ENCODE results near the gene NCS1.

NCS1 gene

DNA sequence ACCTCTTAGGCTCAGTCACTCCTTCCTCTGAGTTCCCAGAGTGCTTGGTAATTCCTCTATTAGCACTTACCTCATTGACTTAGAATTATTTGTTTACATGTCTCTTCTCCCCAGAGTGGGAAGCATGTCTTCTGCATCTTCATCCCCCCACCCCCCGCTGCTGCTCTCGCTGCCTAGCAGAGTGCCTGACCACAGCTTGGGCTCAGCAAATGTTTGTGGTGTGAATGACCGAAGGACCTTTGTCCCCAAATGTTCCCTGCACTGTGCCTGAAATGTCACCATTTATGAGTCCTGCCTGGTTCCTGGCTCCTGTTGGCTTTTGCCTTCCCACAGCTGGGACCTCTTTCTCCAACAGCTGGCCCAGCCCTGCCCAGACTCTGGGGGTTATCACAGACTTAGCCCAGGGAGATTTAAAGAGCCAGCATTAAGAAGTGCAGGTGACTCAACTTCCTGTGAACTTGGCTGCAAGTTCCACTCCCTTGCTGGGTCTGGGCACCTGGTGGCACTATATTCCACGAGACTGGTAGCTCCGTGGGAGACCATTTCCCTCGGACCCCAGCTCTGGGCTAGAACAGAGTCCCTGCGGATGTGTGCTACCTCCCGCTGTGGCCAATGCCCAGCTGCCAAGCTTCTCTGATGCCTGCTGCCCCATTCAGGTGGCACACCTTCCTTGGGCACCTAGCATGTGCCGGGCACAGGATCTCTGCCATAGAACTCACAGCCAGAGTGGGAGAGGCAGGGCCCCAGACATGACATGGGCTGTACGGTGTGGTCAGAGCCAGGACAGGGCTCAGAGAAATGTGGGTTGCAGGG lies 91.6 kb downstream of the NCS1 start:
- 70 to 76% methylated on average over 8 to 9 of the region's 10 CpGs for WGBS, 2 experiments (ENCODE audit: insufficient coverage in 2 of 2)
- no peaks in the 10 kb centered on the region for H3K36me3 ChIP-seq (ENCODE audit: control insufficient read depth, insufficient read depth, low read length)
- no peak overlapping the region for H3K4me3 ChIP-seq (ENCODE audit: extremely low read depth, insufficient read depth, low read length, poor library complexity, severe bottlenecking)
- no peaks in the 10 kb centered on the region for H3K9me3 ChIP-seq (ENCODE audit: control insufficient read depth, low read length)
- H3K4me1 ChIP-seq (ENCODE audit: control insufficient read depth, insufficient read depth, low read length, poor library complexity, severe bottlenecking): peaks cover 17% of the 10 kb centered on the region
- no peak overlapping the region for H3K27ac ChIP-seq (ENCODE audit: low read depth, low read length, severe bottlenecking)

DNA sequence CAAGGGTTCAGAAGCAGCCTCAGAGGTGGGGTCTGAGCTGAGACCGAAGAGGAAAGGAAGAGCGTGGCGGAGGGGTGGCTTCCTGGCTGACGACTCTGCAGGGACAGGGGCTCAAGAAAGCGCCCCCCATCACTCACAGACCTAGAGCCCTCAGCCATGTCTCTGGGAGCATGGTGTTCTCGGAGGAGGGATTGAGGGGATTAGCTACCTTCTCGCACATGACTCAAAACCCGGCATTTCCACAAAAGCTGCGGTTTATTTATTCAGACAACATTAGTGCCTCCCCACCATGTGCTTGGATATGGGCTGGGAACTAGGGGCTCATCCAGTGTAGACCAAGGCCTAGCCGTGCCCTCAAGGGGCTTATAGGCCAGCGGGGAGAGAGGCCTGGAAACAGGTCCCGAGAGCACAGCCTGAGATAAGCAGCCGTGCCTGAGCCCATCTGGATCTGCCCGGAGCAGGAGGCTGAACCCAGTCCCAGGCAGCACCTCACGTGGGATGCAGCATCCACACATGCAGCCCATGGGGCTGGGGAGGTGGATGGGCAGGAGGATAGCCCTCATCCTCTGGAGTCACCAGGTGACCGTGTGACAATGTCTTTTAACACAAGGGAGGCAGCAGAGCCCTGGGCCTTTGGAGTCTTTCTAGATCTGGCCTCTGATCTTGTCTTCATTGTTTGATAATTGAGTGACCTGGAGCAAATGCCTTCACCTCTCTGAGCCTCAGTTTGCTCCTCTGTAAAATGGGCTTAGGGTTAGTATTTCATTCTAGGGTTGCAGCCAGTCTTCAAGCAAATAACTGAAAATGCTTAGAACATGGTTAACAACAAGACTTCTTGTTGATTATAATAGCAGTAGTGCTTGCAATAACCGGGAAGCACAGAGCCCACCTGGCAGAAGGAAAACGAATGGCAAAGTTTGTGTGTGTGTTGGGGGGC lies 92.5 kb downstream of the NCS1 start:
- peak overlapping the region; percentile 28 for H3K4me3 ChIP-seq (ENCODE audit: extremely low read depth, insufficient read depth, low read length, poor library complexity, severe bottlenecking)
- 86 to 88% methylated on average over 10 to 16 of the region's 18 CpGs for WGBS, 2 experiments (ENCODE audit: insufficient coverage in 2 of 2)
- no peaks in the 10 kb centered on the region for H3K9me3 ChIP-seq (ENCODE audit: control insufficient read depth, low read length)

DNA sequence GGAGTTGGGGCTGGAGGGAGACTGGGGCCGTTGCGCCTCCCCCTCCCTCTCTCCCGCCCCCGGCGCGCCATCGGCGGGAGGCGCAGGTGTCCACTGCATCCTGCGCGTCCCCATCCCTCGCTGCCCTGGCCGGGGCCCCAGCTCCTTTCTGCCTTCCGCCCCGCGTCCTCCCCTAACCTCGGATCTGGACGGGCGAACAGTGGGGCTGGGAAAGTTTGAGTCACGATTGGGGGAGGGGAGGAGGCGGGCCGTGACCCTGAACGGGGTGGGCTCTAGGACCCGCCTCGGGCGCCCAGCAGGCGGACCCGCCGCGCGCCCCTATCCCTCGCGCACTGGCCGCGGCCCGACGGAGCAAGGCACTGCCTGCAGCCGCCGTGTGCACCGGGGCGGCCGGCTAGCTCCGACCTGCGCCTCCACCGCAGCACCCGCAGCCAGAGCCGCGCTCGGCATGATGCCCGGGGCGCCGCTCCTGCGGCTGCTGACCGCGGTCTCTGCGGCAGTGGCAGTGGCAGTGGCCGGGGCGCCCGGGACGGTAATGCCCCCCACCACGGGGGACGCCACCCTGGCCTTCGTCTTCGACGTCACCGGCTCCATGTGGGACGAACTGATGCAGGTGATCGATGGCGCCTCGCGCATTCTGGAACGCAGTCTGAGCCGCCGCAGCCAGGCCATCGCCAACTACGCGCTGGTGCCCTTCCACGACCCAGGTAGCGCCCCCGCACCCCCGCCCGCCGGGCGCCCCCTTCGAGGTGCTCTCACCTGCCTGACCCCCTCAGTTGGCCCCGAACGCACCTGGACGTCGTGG lies 93.4 kb downstream of the NCS1 start, which contains the start of gene HMCN2:
TSS of gene HMCN2 (plus strand) at position 330 of the 805 bp plus-strand sequence. CDS start at position 449, 119 bp downstream.
- H3K9me3 ChIP-seq (ENCODE audit: control insufficient read depth, low read length): no peaks in the 10 kb centered on the region
- 1% methylated on average over 54 to 62 of the region's 89 CpGs for WGBS, 2 experiments (ENCODE audit: insufficient coverage in 2 of 2)
- H3K27ac ChIP-seq (ENCODE audit: low read depth, low read length, severe bottlenecking): no peak within 1 kb of the TSS
- H3K4me1 ChIP-seq (ENCODE audit: control insufficient read depth, insufficient read depth, low read length, poor library complexity, severe bottlenecking): peaks cover 17% of the 10 kb centered on the region
- peak within 1 kb of the TSS; percentile 28 for H3K4me3 ChIP-seq (ENCODE audit: extremely low read depth, insufficient read depth, low read length, poor library complexity, severe bottlenecking)
- no peaks in the 10 kb centered on the region for H3K36me3 ChIP-seq (ENCODE audit: control insufficient read depth, insufficient read depth, low read length)

More for the DNA sequence above, 92.5 kb downstream of the NCS1 start:
- Histone ChIP-seq H3K27ac (ENCODE audit: low read depth, low read length, severe bottlenecking) (no peak overlapping the region), H3K4me1 (ENCODE audit: control insufficient read depth, insufficient read depth, low read length, poor library complexity, severe bottlenecking) (peaks cover 17% of the 10 kb centered on the region), H3K36me3 (ENCODE audit: control insufficient read depth, insufficient read depth, low read length) (no peaks in the 10 kb centered on the region)

DNA sequence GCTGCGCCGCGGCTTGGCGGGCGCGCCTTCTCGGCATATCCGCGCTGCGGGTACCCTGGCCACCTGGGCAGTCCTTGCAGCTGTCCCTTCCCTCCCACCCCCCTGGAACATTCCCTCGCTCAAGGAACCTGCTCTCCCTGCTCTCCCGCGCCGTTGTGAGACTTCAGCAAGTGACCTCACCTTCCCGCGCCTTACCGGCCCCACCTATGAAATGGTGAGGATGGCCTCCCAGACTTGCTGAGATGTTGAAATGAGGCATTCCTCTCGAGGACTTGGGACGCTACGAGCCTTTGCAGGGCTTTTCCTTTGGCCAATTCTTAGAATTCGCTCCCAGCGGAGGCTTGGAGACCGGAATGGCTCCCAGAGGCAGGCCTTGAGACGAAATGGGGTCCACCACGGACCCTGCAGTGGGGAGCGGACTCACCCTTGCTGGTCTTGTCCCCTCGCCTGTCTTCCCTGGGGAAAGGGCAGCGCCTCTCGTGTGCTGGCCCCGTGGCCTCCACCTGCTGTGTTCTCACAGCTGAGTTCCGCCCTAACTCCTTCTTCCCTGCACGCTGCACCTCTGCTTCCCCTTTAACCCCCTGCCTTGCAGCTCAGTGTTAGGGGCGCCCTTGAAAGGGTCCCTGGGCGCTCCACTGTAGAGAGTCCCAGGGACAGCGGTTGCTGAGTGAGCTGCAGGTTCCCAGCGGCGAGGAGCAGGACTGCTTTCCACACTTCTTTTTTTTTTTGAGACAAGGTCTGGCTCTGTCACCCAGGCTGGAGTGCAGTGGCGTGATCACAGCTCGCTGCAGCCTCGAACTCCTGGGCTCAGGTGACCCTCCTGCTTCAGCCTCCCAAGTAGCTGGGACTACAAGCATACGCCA lies 94.3 kb downstream of the NCS1 start:
- Histone ChIP-seq H3K36me3 (ENCODE audit: control insufficient read depth, insufficient read depth, low read length) (no peaks in the 10 kb centered on the region), H3K4me3 (ENCODE audit: extremely low read depth, insufficient read depth, low read length, poor library complexity, severe bottlenecking) (peak overlapping the region; percentile 28), H3K27ac (ENCODE audit: low read depth, low read length, severe bottlenecking) (no peak overlapping the region), H3K4me1 (ENCODE audit: control insufficient read depth, insufficient read depth, low read length, poor library complexity, severe bottlenecking) (peaks cover 19% of the 10 kb centered on the region), H3K9me3 (ENCODE audit: control insufficient read depth, low read length) (no peaks in the 10 kb centered on the region)
- 30 to 36% methylated on average over 37 to 41 of the region's 41 CpGs for WGBS, 2 experiments (ENCODE audit: insufficient coverage in 2 of 2)

DNA sequence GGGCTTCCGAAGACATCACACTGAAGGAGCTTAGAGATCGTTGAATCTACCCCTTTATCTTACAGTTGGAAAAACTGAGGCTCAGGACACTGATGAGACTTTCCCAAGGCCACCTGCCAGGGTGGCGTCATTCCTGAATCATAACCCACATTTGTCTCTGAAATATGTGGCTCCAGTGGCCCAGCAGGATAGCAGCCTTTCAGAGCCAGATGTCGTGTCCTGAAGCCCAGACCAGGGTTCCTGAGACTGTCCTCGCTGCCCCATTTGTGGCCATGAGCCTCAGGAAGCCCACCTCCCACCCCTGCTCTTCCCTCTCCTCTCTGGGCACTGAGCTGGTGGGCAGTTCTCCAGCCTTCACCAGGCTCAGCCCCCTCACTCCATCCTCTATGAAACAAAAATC lies 95.7 kb downstream of the NCS1 start:
- no peak overlapping the region for H3K27ac ChIP-seq (ENCODE audit: low read depth, low read length, severe bottlenecking)
- 92 to 97% methylated on average over 5 of the region's 5 CpGs for WGBS, 2 experiments (ENCODE audit: insufficient coverage in 2 of 2)

DNA sequence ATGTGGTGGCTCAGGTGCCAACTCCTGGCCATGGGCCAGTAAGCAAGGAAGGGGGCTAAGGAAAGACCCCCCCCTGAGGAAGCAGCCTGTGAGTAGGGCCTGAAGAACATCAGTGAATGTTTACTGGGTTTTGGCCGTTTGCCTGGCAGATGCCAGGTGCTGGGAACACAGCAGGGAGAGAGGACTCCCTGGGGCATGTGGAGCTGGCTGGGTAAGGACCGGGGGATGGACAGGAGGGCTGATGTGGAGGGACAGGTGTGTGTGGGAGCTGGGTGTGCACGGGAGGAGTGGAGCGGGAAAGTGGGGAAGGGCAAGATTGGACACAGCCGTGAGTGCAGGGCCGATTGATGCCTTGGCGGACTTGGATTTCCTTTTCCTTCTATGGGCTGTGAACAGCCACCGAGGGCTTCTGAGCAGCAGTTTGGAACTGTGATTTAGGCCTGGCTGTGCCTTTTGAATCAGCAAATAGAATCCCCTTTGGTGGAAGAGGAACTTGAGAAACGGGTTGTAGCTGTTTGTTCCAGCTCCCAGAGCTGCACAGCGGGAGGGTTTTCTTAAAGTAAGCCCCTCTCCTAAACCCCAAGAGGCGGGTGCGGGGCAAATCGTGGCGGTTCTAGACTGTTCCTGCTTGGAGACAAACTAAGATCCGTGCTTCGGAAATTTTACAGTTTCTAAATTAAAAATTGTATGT lies 96.5 kb downstream of the NCS1 start:
- no peak overlapping the region for H3K27ac ChIP-seq (ENCODE audit: low read depth, low read length, severe bottlenecking)
- H3K4me3 ChIP-seq (ENCODE audit: extremely low read depth, insufficient read depth, low read length, poor library complexity, severe bottlenecking): no peak overlapping the region
- no peaks in the 10 kb centered on the region for H3K9me3 ChIP-seq (ENCODE audit: control insufficient read depth, low read length)
- 50 to 60% methylated on average over 5 to 11 of the region's 16 CpGs for WGBS, 2 experiments (ENCODE audit: insufficient coverage in 2 of 2)
- H3K36me3 ChIP-seq (ENCODE audit: control insufficient read depth, insufficient read depth, low read length): no peaks in the 10 kb centered on the region
- H3K4me1 ChIP-seq (ENCODE audit: control insufficient read depth, insufficient read depth, low read length, poor library complexity, severe bottlenecking): peaks cover 22% of the 10 kb centered on the region

More for the DNA sequence above, 95.7 kb downstream of the NCS1 start:
- Histone ChIP-seq H3K4me1 (ENCODE audit: control insufficient read depth, insufficient read depth, low read length, poor library complexity, severe bottlenecking) (peaks cover 23% of the 10 kb centered on the region), H3K9me3 (ENCODE audit: control insufficient read depth, low read length) (no peaks in the 10 kb centered on the region), H3K4me3 (ENCODE audit: extremely low read depth, insufficient read depth, low read length, poor library complexity, severe bottlenecking) (no peak overlapping the region), H3K36me3 (ENCODE audit: control insufficient read depth, insufficient read depth, low read length) (no peaks in the 10 kb centered on the region)

DNA sequence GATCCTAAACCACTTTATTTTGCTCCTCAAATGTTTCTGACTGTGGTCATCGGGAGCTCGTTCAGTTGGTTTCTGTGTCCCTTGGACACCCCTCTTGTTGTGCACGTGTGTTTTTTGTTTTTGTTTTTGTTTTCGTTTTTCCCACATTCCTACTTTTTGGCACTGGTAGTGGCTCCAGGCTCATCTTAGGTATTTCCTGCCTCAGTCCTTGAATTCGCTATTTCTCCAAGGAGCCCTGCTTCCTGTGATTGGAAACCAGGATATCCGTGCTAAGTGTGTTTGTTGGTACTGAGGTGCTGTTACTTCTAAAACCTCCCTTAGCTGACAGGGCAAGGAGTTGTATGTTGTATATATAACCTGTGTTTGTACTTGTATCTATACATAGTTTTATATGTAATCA lies 99.3 kb downstream of the NCS1 start:
- Histone ChIP-seq H3K4me3 (ENCODE audit: extremely low read depth, insufficient read depth, low read length, poor library complexity, severe bottlenecking) (no peak overlapping the region), H3K4me1 (ENCODE audit: control insufficient read depth, insufficient read depth, low read length, poor library complexity, severe bottlenecking) (peaks cover 5% of the 10 kb centered on the region), H3K36me3 (ENCODE audit: control insufficient read depth, insufficient read depth, low read length) (no peaks in the 10 kb centered on the region), H3K9me3 (ENCODE audit: control insufficient read depth, low read length) (no peaks in the 10 kb centered on the region), H3K27ac (ENCODE audit: low read depth, low read length, severe bottlenecking) (peak overlapping the region; percentile 29)
- 62% methylated on average over 4 of the region's 6 CpGs; no CpG with 5 or more reads in 1 of the 2 experiments for WGBS, 2 experiments (ENCODE audit: insufficient coverage in 2 of 2)

DNA sequence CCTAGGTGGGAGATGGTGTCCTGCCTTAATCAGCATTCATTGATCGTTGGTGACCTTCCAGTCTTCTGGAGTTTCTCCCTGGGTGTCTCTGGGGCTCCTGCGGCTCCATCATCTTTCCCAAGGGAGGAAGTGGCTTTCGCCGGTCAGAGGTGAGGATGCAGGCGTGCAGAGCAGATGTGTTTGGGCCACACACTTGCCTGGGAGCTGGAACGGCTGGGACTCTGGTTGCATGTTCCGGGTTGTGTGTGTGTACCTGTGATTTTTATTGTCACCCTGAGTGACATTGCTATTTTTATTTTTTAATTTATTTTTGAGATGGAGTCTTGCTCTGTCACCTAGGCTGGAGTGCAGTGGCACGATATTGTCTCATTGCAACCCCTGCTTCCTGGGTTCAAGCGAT lies 103.0 kb downstream of the NCS1 start:
- H3K27ac ChIP-seq (ENCODE audit: low read depth, low read length, severe bottlenecking): no peak overlapping the region
- no peak overlapping the region for H3K4me3 ChIP-seq (ENCODE audit: extremely low read depth, insufficient read depth, low read length, poor library complexity, severe bottlenecking)
- H3K9me3 ChIP-seq (ENCODE audit: control insufficient read depth, low read length): no peaks in the 10 kb centered on the region
- H3K36me3 ChIP-seq (ENCODE audit: control insufficient read depth, insufficient read depth, low read length): no peaks in the 10 kb centered on the region
- 94 to 97% methylated on average over 5 to 9 of the region's 9 CpGs for WGBS, 2 experiments (ENCODE audit: insufficient coverage in 2 of 2)
- peaks cover 5% of the 10 kb centered on the region for H3K4me1 ChIP-seq (ENCODE audit: control insufficient read depth, insufficient read depth, low read length, poor library complexity, severe bottlenecking)

DNA sequence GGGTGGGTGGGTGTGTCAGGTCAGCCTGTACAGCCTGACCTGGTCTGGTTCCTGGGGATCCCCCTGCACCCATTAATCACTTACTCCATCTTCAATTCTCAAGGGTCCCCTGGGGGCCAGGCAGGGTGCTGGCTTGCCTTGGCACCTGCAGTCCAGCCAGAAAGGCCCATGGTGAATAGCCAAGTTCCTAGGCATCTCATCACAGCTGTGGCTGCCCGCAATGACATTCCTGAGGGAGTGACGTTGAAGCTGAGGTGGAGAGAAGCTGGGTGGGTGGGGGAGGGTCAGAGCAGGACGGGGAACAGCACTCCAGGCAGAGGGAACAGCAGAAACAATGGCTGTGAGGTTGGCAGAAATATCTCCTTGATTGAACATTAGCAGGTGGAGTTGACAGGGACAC lies 103.9 kb downstream of the NCS1 start:
- peaks cover 5% of the 10 kb centered on the region for H3K4me1 ChIP-seq (ENCODE audit: control insufficient read depth, insufficient read depth, low read length, poor library complexity, severe bottlenecking)
- no peak overlapping the region for H3K27ac ChIP-seq (ENCODE audit: low read depth, low read length, severe bottlenecking)
- no peak overlapping the region for H3K4me3 ChIP-seq (ENCODE audit: extremely low read depth, insufficient read depth, low read length, poor library complexity, severe bottlenecking)
- H3K36me3 ChIP-seq (ENCODE audit: control insufficient read depth, insufficient read depth, low read length): no peaks in the 10 kb centered on the region
- no peaks in the 10 kb centered on the region for H3K9me3 ChIP-seq (ENCODE audit: control insufficient read depth, low read length)
- 34 to 43% methylated on average over 3 of the region's 3 CpGs for WGBS, 2 experiments (ENCODE audit: insufficient coverage in 2 of 2)

Data from mesodermal cell (in vitro differentiated cells).